ENCODE data around the gene GFRA3. TPM values are rescaled to one million over a fixed set of nuclear protein-coding genes. Genes with fewer than 3 reads are reported as not detected.
A peak's percentile ranks its signal among the peaks of the same experiment; 100 is the strongest.

The GFRA3 gene
- total and polyA plus RNA-seq, 2 donors (not counting 1 experiment from before 2014, with no cell fraction given) = not detected

DNA sequence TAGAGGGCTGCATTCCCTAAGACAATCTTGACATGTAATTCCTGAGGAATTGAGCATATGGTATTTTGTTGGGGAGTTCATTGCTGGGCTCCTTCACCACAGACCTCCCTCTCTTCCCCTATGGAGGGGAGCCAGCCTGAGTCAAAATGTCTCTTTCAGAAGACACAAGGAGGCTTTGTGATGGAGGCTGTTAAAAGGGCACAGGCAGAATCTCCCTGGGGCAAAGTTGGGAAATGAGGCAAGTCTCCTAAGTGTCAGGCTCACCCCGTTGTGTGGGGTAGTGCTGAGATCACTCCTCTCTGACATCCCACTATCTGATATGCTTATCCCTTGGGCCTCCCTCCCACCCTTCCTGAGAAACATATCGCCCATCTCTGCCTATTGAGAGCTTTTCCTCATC lies 30.6 kb downstream of the GFRA3 start:
- no peaks in the 10 kb centered on the region for H3K79me2 ChIP-seq (ENCODE audit: control insufficient read depth, insufficient read depth, low read length)
- H3K9ac ChIP-seq (ENCODE audit: insufficient read depth, low read length) = no peak overlapping the region
- no peak overlapping the region for H3K27ac ChIP-seq (ENCODE audit: insufficient read depth, low read length)
- H3K4me2 ChIP-seq (ENCODE audit: extremely low read depth, insufficient read depth, low read length) = no peak overlapping the region
- no peaks in the 10 kb centered on the region for H3K9me3 ChIP-seq (ENCODE audit: control insufficient read depth, insufficient read depth, low read depth, low read length)
- DNase-seq (ENCODE audit: low read depth in 2 of 2) = no peak
- no peak overlapping the region for H3K4me3 ChIP-seq (replicated peaks in 1 of 4; ENCODE audit: control extremely low read depth in 1 of 4, insufficient read depth in 1 of 4, low read depth in 3 of 4, low read length in 4 of 4)
- no peaks in the 10 kb centered on the region for H3K4me1 ChIP-seq (ENCODE audit: control insufficient read depth, extremely low read depth, insufficient read depth, low read length)
- no peaks in the 10 kb centered on the region for H4K20me1 ChIP-seq (ENCODE audit: control insufficient read depth, extremely low read depth, insufficient read depth, low read length)
- H3K36me3 ChIP-seq (ENCODE audit: control insufficient read depth, insufficient read depth, low read length) = no peaks in the 10 kb centered on the region
- peaks cover 18% of the 10 kb centered on the region for H3K27me3 ChIP-seq (ENCODE audit: control insufficient read depth, insufficient read depth, low read length)
- no peak for TF ChIP-seq EZH2 (IDR thresholded peaks at IDR 0.05; ENCODE audit: low read length, missing control alignments)
- TF ChIP-seq, protein P1, sequence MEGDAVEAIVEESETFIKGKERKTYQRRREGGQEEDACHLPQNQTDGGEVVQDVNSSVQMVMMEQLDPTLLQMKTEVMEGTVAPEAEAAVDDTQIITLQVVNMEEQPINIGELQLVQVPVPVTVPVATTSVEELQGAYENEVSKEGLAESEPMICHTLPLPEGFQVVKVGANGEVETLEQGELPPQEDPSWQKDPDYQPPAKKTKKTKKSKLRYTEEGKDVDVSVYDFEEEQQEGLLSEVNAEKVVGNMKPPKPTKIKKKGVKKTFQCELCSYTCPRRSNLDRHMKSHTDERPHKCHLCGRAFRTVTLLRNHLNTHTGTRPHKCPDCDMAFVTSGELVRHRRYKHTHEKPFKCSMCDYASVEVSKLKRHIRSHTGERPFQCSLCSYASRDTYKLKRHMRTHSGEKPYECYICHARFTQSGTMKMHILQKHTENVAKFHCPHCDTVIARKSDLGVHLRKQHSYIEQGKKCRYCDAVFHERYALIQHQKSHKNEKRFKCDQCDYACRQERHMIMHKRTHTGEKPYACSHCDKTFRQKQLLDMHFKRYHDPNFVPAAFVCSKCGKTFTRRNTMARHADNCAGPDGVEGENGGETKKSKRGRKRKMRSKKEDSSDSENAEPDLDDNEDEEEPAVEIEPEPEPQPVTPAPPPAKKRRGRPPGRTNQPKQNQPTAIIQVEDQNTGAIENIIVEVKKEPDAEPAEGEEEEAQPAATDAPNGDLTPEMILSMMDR (conservative IDR thresholded peaks at IDR 0.05 in 1 of 2, IDR thresholded peaks at IDR 0.05 in 1 of 2; ENCODE audit: low read depth in 1 of 2, low read length in 2 of 2) = no peak
- H2AFZ ChIP-seq (ENCODE audit: low read length) = no peak overlapping the region

DNA sequence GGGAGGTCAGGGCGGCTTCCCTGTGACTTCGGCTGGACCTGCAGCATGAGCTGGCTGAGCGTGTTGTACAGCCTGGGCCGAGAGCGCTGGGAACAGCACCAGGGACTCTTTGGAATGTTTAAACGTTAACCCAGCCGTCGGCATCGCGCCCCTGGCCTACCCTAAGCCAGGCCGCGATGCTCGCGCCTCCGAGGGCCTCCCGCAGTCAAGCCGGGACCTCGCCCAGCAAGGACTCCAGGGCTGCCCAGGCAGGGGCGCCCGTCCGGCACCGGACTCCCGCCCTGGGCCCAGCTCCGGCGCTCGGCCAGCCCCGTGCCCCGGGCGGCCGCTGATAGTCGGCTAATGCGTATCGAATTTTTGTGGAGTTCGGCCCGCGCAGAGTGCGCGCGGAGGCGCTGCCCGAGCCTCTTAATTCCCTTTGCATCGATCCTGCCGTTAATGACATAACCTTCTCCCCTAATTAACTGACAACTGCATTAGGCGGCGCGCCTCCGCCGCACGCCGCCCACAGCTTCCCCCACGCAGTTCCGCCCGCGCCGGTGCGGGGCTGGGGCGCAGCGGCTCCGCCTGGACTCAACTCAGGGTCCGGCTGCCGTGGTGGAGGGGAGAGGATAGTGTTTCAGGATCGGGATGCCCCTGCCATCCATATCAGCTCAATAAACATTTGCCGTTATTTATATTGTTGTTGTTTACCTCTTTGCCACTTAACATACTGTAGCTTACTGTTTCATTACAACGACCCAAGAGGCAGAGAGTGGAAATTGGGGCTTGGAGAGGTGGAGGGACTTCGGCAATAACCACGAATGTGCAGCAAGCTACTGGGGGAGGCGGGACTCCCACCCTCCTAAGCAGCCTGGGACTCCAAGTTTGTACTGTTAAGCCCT lies 32.5 kb downstream of the GFRA3 start:
- TF ChIP-seq, protein P1 (conservative IDR thresholded peaks at IDR 0.05 in 1 of 2, IDR thresholded peaks at IDR 0.05 in 1 of 2; ENCODE audit: low read depth in 1 of 2, low read length in 2 of 2) = no peak
- TF ChIP-seq EZH2 (IDR thresholded peaks at IDR 0.05; ENCODE audit: low read length, missing control alignments) = peak; percentile 71
- no peaks in the 10 kb centered on the region for H3K79me2 ChIP-seq (ENCODE audit: control insufficient read depth, insufficient read depth, low read length)
- H3K36me3 ChIP-seq (ENCODE audit: control insufficient read depth, insufficient read depth, low read length) = no peaks in the 10 kb centered on the region
- H3K4me2 ChIP-seq (ENCODE audit: extremely low read depth, insufficient read depth, low read length) = peak overlapping the region; percentile 75
- H2AFZ ChIP-seq (ENCODE audit: low read length) = peak overlapping the region; percentile 15
- no peak overlapping the region for H3K27ac ChIP-seq (ENCODE audit: insufficient read depth, low read length)
- no peaks in the 10 kb centered on the region for H4K20me1 ChIP-seq (ENCODE audit: control insufficient read depth, extremely low read depth, insufficient read depth, low read length)
- peak overlapping the region; percentile 19 to 56 (median 36) for H3K4me3 ChIP-seq (replicated peaks in 1 of 4; ENCODE audit: control extremely low read depth in 1 of 4, insufficient read depth in 1 of 4, low read depth in 3 of 4, low read length in 4 of 4)
- peak; percentile 23 to 32 for DNase-seq (ENCODE audit: low read depth in 2 of 2)
- H3K4me1 ChIP-seq (ENCODE audit: control insufficient read depth, extremely low read depth, insufficient read depth, low read length) = no peaks in the 10 kb centered on the region
- H3K9ac ChIP-seq (ENCODE audit: insufficient read depth, low read length) = no peak overlapping the region
- H3K27me3 ChIP-seq (ENCODE audit: control insufficient read depth, insufficient read depth, low read length) = peaks cover 18% of the 10 kb centered on the region
- H3K9me3 ChIP-seq (ENCODE audit: control insufficient read depth, insufficient read depth, low read depth, low read length) = no peaks in the 10 kb centered on the region

DNA sequence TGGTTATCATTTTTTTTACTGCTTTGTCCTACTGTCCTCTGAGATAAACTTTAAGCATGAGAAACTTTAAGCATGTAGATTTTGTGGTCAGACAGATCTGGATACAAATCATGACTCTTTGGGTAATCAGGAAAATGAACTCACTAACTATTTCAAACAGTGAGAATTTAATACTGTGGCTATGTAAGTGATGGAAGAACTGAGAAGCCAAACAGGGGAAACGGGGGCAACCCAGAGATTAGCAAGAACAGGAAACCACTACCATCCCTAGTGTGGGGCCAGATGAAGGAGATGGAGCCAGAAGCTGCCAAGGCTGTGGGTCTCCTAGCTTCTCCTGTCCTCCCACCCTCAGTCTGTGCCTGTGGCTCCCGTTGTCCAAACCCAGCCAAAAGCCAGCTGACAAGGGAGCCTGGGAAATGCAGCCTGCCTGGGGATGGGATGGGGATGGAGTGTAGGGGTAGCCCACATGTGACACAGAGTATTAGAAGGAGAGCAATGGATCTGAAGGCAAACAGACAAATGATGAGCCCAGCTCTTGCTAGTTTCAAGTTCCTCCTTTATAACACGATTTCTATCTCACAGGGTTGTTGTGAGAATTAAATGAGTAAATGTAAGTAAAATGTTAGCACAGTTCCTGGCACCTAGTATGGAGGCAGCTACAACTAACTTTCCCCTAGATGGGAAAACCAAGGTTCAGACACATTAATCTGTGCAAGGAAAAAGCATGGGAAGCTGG lies 33.6 kb downstream of the GFRA3 start:
- no peak overlapping the region for H3K27ac ChIP-seq (ENCODE audit: insufficient read depth, low read length)
- no peaks in the 10 kb centered on the region for H3K36me3 ChIP-seq (ENCODE audit: control insufficient read depth, insufficient read depth, low read length)
- H3K4me1 ChIP-seq (ENCODE audit: control insufficient read depth, extremely low read depth, insufficient read depth, low read length) = no peaks in the 10 kb centered on the region
- no peak overlapping the region for H3K4me2 ChIP-seq (ENCODE audit: extremely low read depth, insufficient read depth, low read length)
- H3K79me2 ChIP-seq (ENCODE audit: control insufficient read depth, insufficient read depth, low read length) = no peaks in the 10 kb centered on the region
- H3K27me3 ChIP-seq (ENCODE audit: control insufficient read depth, insufficient read depth, low read length) = peaks cover 18% of the 10 kb centered on the region
- H3K9me3 ChIP-seq (ENCODE audit: control insufficient read depth, insufficient read depth, low read depth, low read length) = no peaks in the 10 kb centered on the region
- DNase-seq (ENCODE audit: low read depth in 2 of 2) = no peak
- no peaks in the 10 kb centered on the region for H4K20me1 ChIP-seq (ENCODE audit: control insufficient read depth, extremely low read depth, insufficient read depth, low read length)
- H2AFZ ChIP-seq (ENCODE audit: low read length) = no peak overlapping the region
- no peak overlapping the region for H3K9ac ChIP-seq (ENCODE audit: insufficient read depth, low read length)
- TF ChIP-seq, protein P1 (conservative IDR thresholded peaks at IDR 0.05 in 1 of 2, IDR thresholded peaks at IDR 0.05 in 1 of 2; ENCODE audit: low read depth in 1 of 2, low read length in 2 of 2) = no peak
- TF ChIP-seq EZH2 (IDR thresholded peaks at IDR 0.05; ENCODE audit: low read length, missing control alignments) = no peak
- H3K4me3 ChIP-seq (replicated peaks in 1 of 4; ENCODE audit: control extremely low read depth in 1 of 4, insufficient read depth in 1 of 4, low read depth in 3 of 4, low read length in 4 of 4) = no peak overlapping the region
